Spinal cord (tissue), 10 donors: ENCODE measurements around the gene SVIP. TPM values are rescaled to one million over a fixed set of nuclear protein-coding genes. Genes with fewer than 3 reads are reported as not detected.
A peak's percentile ranks its signal among the peaks of the same experiment; 100 is the strongest.

Experiments used
- DNase-seq, 6 donors: peaks; one replicate each; pipeline versions ENCODE4 v3.0.0 to v3.0.0-alpha.2; 2013 to 2015; ENCODE audit warnings: low spot score in 6 of 6, low read depth in 4 of 6
- H3K27ac ChIP-seq: one replicate; pipeline ENCODE4 v1.5.1; 2013; ENCODE audit warnings: low read depth, low read length, control low read depth
- H3K27me3 ChIP-seq: one replicate; pipeline ENCODE4 v1.6.1; 2013; ENCODE audit warnings: low read length; ENCODE audit not compliant: control insufficient read depth, insufficient read depth
- H3K36me3 ChIP-seq: one replicate; pipeline ENCODE4 v1.6.1; 2013; ENCODE audit warnings: low read length; ENCODE audit not compliant: control insufficient read depth, insufficient read depth
- H3K4me1 ChIP-seq: one replicate; pipeline ENCODE4 v1.6.1; 2013; ENCODE audit warnings: low read length; ENCODE audit not compliant: control insufficient read depth, insufficient read depth
- H3K4me3 ChIP-seq: one replicate; pipeline ENCODE4 v1.5.1; 2013; ENCODE audit warnings: low read depth, low read length, control low read depth
- H3K9me3 ChIP-seq: one replicate; pipeline ENCODE4 v1.6.1; 2013; ENCODE audit warnings: low read length; ENCODE audit not compliant: control insufficient read depth, insufficient read depth
- WGBS: methylation state at CpG from one replicate; pipeline ENCODE4 v1.1.5; 2013; ENCODE audit warnings: missing lambda C conversion rate; ENCODE audit not compliant: insufficient coverage; 5-methylcytosine and 5-hydroxymethylcytosine counted together
- polyA plus RNA-seq, 2 donors: library from polyadenylated mRNA; unstranded; fragments of 120-200 nt; gene quantifications; one replicate each; pipeline ENCODE4 v1.2.1, GENCODE V29; 2013; ENCODE audit not compliant: insufficient read length in 2 of 2
- total RNA-seq, 2 donors: library from RNA; depleted of rRNA in 1 of 2; stranded (reverse); fragments of 120-200 nt in 1 of 2; fragments of >200 nt in 1 of 2; gene quantifications; one replicate each; pipeline versions ENCODE4 v1.2.3 to v1.2.4, GENCODE V29; 2013 to 2014
- donor health status: healthy.

Gene SVIP
- total and polyA plus RNA-seq, 4 donors, result 16.1 to 23.7 (median 19.8) TPM

- H3K9me3 ChIP-seq, result no peaks in the 10 kb centered on the region
- DNase-seq, result no peak
- peaks cover 2% of the 10 kb centered on the region for H3K4me1 ChIP-seq
- no peak overlapping the region for H3K4me3 ChIP-seq
- no peaks in the 10 kb centered on the region for H3K27me3 ChIP-seq
- H3K36me3 ChIP-seq, result no peaks in the 10 kb centered on the region
- WGBS, result 100% methylated on average over 1 of the region's 3 CpGs
- H3K27ac ChIP-seq, result no peak overlapping the region
Measured at GRCh38 chr11:22832315-22833015, 2.9 kb upstream of the SVIP start.

- no peak for DNase-seq
- no peaks in the 10 kb centered on the region for H3K27me3 ChIP-seq
- H3K36me3 ChIP-seq, result no peaks in the 10 kb centered on the region
- no peaks in the 10 kb centered on the region for H3K9me3 ChIP-seq
- peak overlapping the region; percentile 100 for H3K4me3 ChIP-seq
- WGBS, result no CpG with 5 or more reads among the region's 4 CpGs
- peaks cover 2% of the 10 kb centered on the region for H3K4me1 ChIP-seq
- no peak overlapping the region for H3K27ac ChIP-seq
Measured at GRCh38 chr11:22830082-22830414, 447 bp upstream of the SVIP start.

GRCh38 chr11:22828373-22828772, 1.2 kb downstream of the SVIP start:
- H3K9me3 ChIP-seq, result no peaks in the 10 kb centered on the region
- no peaks in the 10 kb centered on the region for H3K27me3 ChIP-seq
- H3K36me3 ChIP-seq, result no peaks in the 10 kb centered on the region
- no peak overlapping the region for H3K27ac ChIP-seq
- DNase-seq, result no peak
- peak overlapping the region; percentile 100 for H3K4me3 ChIP-seq
- WGBS, result 49% methylated on average over 3 of the region's 6 CpGs
- H3K4me1 ChIP-seq, result peaks cover 2% of the 10 kb centered on the region

GRCh38 chr11:22822203-22822602, 7.4 kb downstream of the SVIP start:
- Histone ChIP-seq H3K4me3 (no peak overlapping the region), H3K4me1 (no peaks in the 10 kb centered on the region), H3K27me3 (no peaks in the 10 kb centered on the region), H3K27ac (no peak overlapping the region), H3K9me3 (no peaks in the 10 kb centered on the region), H3K36me3 (no peaks in the 10 kb centered on the region)
- no CpG with 5 or more reads among the region's 2 CpGs for WGBS
- peak in 1 of 6 donors; percentile 58 for DNase-seq

- Histone ChIP-seq H3K9me3 (no peaks in the 10 kb centered on the region), H3K27me3 (no peaks in the 10 kb centered on the region), H3K4me1 (no peaks in the 10 kb centered on the region), H3K27ac (no peak overlapping the region), H3K4me3 (no peak overlapping the region), H3K36me3 (no peaks in the 10 kb centered on the region)
- DNase-seq, result no peak
- WGBS, result 100% methylated on average over 1 of the region's 3 CpGs
Measured at GRCh38 chr11:22809893-22810292, 19.7 kb downstream of the SVIP start.

- H3K27ac ChIP-seq, result peak overlapping the region; percentile 6
- H3K4me3 ChIP-seq, result no peak overlapping the region
- H3K4me1 ChIP-seq, result no peaks in the 10 kb centered on the region
- 70% methylated on average over 2 of the region's 3 CpGs for WGBS
- H3K9me3 ChIP-seq, result no peaks in the 10 kb centered on the region
- no peaks in the 10 kb centered on the region for H3K36me3 ChIP-seq
- H3K27me3 ChIP-seq, result no peaks in the 10 kb centered on the region
- peak in 3 of 6 donors; percentile 42 to 80 (median 63) for DNase-seq
Measured at GRCh38 chr11:22808571-22809197, 20.9 kb downstream of the SVIP start.

- Histone ChIP-seq H3K36me3 (no peaks in the 10 kb centered on the region), H3K4me1 (no peaks in the 10 kb centered on the region), H3K27me3 (no peaks in the 10 kb centered on the region), H3K4me3 (no peak overlapping the region), H3K27ac (no peak overlapping the region), H3K9me3 (no peaks in the 10 kb centered on the region)
- no peak for DNase-seq
- no CpG with 5 or more reads among the region's 2 CpGs for WGBS
Measured at GRCh38 chr11:22807855-22808570, 21.6 kb downstream of the SVIP start.

- no peaks in the 10 kb centered on the region for H3K36me3 ChIP-seq
- no peaks in the 10 kb centered on the region for H3K4me1 ChIP-seq
- no peaks in the 10 kb centered on the region for H3K9me3 ChIP-seq
- WGBS, result no CpG with 5 or more reads among the region's 2 CpGs
- no peak for DNase-seq
- H3K27me3 ChIP-seq, result no peaks in the 10 kb centered on the region
- H3K4me3 ChIP-seq, result no peak overlapping the region
- H3K27ac ChIP-seq, result no peak overlapping the region
Measured at GRCh38 chr11:22807391-22807790, 22.2 kb downstream of the SVIP start.

- H3K36me3 ChIP-seq, result no peaks in the 10 kb centered on the region
- H3K9me3 ChIP-seq, result no peaks in the 10 kb centered on the region
- H3K27me3 ChIP-seq, result no peaks in the 10 kb centered on the region
- H3K27ac ChIP-seq, result no peak overlapping the region
- no peaks in the 10 kb centered on the region for H3K4me1 ChIP-seq
- H3K4me3 ChIP-seq, result no peak overlapping the region
- WGBS, result 93% methylated on average over 2 of the region's 4 CpGs
- no peak for DNase-seq
Measured at GRCh38 chr11:22802861-22803260, 26.7 kb downstream of the SVIP start.
